Measurements from ENCODE around the gene ROBO1. TPM values are rescaled to one million over a fixed set of nuclear protein-coding genes. Genes with fewer than 3 reads are reported as not detected.

The ROBO1 gene
- total RNA-seq, 1 donor = 69.8 TPM

GRCh38 chr3:79284781-79285180 lies 483.0 kb downstream of the ROBO1 start:
- Histone ChIP-seq H2AFZ (ENCODE audit: low read length) (no peak overlapping the region), H3K27me3 (ENCODE audit: insufficient read depth, low read length) (no peaks in the 10 kb centered on the region), H4K20me1 (ENCODE audit: insufficient read depth, low read length) (no peaks in the 10 kb centered on the region), H3K4me3 (ENCODE audit: insufficient read depth, low read length) (no peak overlapping the region), H3K36me3 (ENCODE audit: insufficient read depth, low read length) (no peaks in the 10 kb centered on the region), H3K9me3 (ENCODE audit: low read depth, low read length) (no peaks in the 10 kb centered on the region), H3K27ac (ENCODE audit: low read depth, low read length) (no peak overlapping the region), H3K4me2 (ENCODE audit: insufficient read depth, low read length) (no peak overlapping the region), H3K4me1 (ENCODE audit: insufficient read depth, low read length) (no peaks in the 10 kb centered on the region), H3K79me2 (ENCODE audit: insufficient read depth, low read length) (no peaks in the 10 kb centered on the region)
- TF ChIP-seq CTCF (IDR thresholded peaks at IDR 0.05; ENCODE audit: extremely low read depth, low read depth, low read length) = no peak
- DNase-seq (ENCODE audit: insufficient read length, low spot score, missing footprints) = no peak

GRCh38 chr3:79278681-79279080 lies 489.1 kb downstream of the ROBO1 start:
- no peak overlapping the region for H3K27ac ChIP-seq (ENCODE audit: low read depth, low read length)
- no peaks in the 10 kb centered on the region for H3K27me3 ChIP-seq (ENCODE audit: insufficient read depth, low read length)
- no peak overlapping the region for H2AFZ ChIP-seq (ENCODE audit: low read length)
- no peaks in the 10 kb centered on the region for H3K4me1 ChIP-seq (ENCODE audit: insufficient read depth, low read length)
- no peak overlapping the region for H3K4me3 ChIP-seq (ENCODE audit: insufficient read depth, low read length)
- no peaks in the 10 kb centered on the region for H4K20me1 ChIP-seq (ENCODE audit: insufficient read depth, low read length)
- no peak overlapping the region for H3K4me2 ChIP-seq (ENCODE audit: insufficient read depth, low read length)
- no peak for DNase-seq (ENCODE audit: insufficient read length, low spot score, missing footprints)
- TF ChIP-seq CTCF (IDR thresholded peaks at IDR 0.05; ENCODE audit: extremely low read depth, low read depth, low read length) = no peak
- H3K9me3 ChIP-seq (ENCODE audit: low read depth, low read length) = no peaks in the 10 kb centered on the region
- H3K36me3 ChIP-seq (ENCODE audit: insufficient read depth, low read length) = no peaks in the 10 kb centered on the region
- H3K79me2 ChIP-seq (ENCODE audit: insufficient read depth, low read length) = no peaks in the 10 kb centered on the region

GRCh38 chr3:79268422-79268821 lies 499.4 kb downstream of the ROBO1 start:
- Histone ChIP-seq H3K4me1 (ENCODE audit: insufficient read depth, low read length) (no peaks in the 10 kb centered on the region), H3K4me3 (ENCODE audit: insufficient read depth, low read length) (no peak overlapping the region), H3K4me2 (ENCODE audit: insufficient read depth, low read length) (no peak overlapping the region), H3K9me3 (ENCODE audit: low read depth, low read length) (no peaks in the 10 kb centered on the region), H4K20me1 (ENCODE audit: insufficient read depth, low read length) (no peaks in the 10 kb centered on the region), H3K27me3 (ENCODE audit: insufficient read depth, low read length) (no peaks in the 10 kb centered on the region), H3K36me3 (ENCODE audit: insufficient read depth, low read length) (no peaks in the 10 kb centered on the region), H3K27ac (ENCODE audit: low read depth, low read length) (no peak overlapping the region), H3K79me2 (ENCODE audit: insufficient read depth, low read length) (no peaks in the 10 kb centered on the region), H2AFZ (ENCODE audit: low read length) (no peak overlapping the region)
- no peak for TF ChIP-seq CTCF (IDR thresholded peaks at IDR 0.05; ENCODE audit: extremely low read depth, low read depth, low read length)
- no peak for DNase-seq (ENCODE audit: insufficient read length, low spot score, missing footprints)

DNA sequence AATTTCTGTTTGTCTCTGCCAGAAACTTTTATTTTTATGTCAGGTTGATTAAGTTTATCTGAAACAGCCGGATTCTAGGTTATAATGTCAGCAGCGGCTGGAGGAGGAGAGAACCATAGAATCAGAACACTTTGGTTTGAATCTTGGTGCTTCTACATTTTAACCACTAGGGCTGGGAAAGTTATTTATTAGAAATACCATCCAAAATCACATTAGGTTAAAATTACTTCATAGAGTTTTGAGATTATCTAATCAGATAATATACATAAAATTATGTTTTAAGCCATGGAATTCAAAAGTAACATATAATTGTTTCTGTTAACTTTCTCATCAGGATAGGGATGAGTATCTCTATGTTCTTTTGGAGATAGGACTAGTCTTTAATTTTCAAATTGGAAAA lies 502.9 kb downstream of the ROBO1 start:
- DNase-seq (ENCODE audit: insufficient read length, low spot score, missing footprints) = no peak
- no peaks in the 10 kb centered on the region for H3K27me3 ChIP-seq (ENCODE audit: insufficient read depth, low read length)
- H3K4me1 ChIP-seq (ENCODE audit: insufficient read depth, low read length) = no peaks in the 10 kb centered on the region
- no peak for TF ChIP-seq CTCF (IDR thresholded peaks at IDR 0.05; ENCODE audit: extremely low read depth, low read depth, low read length)
- H3K4me2 ChIP-seq (ENCODE audit: insufficient read depth, low read length) = no peak overlapping the region
- no peaks in the 10 kb centered on the region for H3K79me2 ChIP-seq (ENCODE audit: insufficient read depth, low read length)
- no peaks in the 10 kb centered on the region for H4K20me1 ChIP-seq (ENCODE audit: insufficient read depth, low read length)
- no peak overlapping the region for H3K27ac ChIP-seq (ENCODE audit: low read depth, low read length)
- no peaks in the 10 kb centered on the region for H3K9me3 ChIP-seq (ENCODE audit: low read depth, low read length)
- no peak overlapping the region for H2AFZ ChIP-seq (ENCODE audit: low read length)
- no peaks in the 10 kb centered on the region for H3K36me3 ChIP-seq (ENCODE audit: insufficient read depth, low read length)
- no peak overlapping the region for H3K4me3 ChIP-seq (ENCODE audit: insufficient read depth, low read length)
